HG03175 (cell line): ENCODE data around the gene TTLL9.
"Not testable (repeated sequence)": the region's sequence is repeated elsewhere in the genome, so short reads cannot be mapped to it uniquely, and the experiment has no call there.

Source experiments
- ATAC-seq: cut with Tn5 transposase; IDR thresholded peaks from one replicate; pipeline ENCODE4 v1.9.1; 2021; ENCODE audit warnings: mild to moderate bottlenecking, moderate library complexity; ENCODE audit not compliant: unreplicated experiment

TTLL9 gene

DNA sequence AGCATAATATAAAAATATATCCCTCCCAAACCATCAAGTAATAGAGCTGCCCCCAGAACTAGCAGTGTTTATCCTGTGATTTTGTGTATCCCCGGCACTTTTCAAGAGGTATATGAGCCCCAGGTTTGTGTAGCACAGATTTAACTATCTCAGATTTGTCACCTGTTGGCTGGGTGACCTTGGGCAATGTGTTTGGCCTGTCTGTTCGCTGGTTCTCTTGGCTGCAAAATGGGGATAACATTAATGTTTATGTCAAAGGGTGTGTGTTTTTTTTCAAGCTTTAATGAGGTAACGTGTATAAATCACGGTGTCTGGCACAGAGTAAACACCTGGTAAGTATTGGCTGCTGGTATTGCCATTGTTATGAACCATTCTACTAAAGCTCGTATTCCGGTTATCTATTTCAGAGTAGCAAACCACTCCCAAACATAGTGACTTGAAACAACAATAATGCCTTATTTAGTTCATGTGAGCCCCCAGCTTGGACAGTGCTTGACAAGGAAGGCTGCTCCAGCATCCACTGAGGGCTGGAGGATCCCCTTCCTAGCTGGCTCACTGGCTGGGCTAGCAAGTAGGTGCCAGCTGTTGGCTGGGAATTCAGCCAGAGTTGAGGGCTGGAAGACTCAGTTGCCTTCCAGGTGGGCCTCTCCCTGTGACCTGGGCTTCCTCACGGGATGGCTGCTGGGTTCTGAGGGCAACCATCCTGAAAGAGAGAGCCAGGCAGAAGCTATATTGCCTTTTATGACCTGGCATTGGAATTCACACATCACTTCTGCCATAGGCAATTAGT lies 45.3 kb downstream of the TTLL9 start:
- no peak for ATAC-seq

DNA sequence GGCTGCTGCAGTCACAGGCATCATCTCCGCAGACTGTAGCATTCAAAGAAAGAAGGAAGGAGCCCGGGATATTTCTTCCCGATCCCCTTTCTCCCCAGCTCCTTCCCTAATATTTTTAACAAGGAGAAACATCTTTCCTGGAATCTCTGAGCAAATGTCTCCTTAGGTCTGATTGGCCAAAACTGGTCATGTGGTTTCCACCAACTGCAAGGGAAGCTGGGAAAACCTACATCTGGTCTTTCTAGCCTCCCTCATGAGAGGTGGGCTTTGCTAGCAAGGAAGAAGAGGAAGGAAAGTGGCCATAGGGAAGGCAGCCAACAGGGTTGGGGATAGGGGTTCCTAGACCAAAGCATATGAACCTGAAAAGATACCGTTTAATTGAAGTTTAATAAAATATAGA lies 46.3 kb downstream of the TTLL9 start:
- ATAC-seq, result no peak

GRCh38 chr20:31917962-31918412 lies 47.6 kb downstream of the TTLL9 start:
- not testable (repeated sequence) for ATAC-seq

DNA sequence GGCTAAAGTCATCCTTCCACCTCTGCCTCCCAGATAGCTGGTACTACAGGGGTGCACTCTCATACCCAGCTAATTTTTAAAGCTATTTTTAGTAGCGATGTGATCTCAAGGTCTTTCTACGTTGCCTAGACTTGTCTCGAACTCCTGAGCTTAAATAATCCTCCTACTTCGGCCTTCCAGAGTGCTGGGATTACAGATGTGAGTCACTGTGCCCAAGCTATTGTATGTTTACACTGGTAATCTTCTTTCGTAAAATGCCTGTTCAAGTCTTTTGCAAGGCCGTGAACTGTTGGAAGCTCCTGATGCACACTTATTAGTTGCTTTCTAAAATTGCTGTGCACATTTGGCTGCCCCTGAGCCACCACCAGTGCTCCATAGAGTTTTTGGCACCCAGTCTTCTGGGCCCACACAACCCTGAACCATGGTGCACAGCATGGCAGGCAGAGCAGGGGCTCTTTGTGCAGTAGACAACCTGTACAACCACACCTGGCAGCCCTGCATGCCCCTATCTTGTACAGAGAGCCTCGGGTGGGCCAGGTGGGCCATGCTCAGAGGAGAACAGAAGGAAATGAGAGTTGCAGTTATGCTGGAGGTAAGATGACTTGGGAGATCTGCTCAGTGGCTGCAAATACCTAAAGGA lies 48.2 kb downstream of the TTLL9 start:
- ATAC-seq, result no peak

DNA sequence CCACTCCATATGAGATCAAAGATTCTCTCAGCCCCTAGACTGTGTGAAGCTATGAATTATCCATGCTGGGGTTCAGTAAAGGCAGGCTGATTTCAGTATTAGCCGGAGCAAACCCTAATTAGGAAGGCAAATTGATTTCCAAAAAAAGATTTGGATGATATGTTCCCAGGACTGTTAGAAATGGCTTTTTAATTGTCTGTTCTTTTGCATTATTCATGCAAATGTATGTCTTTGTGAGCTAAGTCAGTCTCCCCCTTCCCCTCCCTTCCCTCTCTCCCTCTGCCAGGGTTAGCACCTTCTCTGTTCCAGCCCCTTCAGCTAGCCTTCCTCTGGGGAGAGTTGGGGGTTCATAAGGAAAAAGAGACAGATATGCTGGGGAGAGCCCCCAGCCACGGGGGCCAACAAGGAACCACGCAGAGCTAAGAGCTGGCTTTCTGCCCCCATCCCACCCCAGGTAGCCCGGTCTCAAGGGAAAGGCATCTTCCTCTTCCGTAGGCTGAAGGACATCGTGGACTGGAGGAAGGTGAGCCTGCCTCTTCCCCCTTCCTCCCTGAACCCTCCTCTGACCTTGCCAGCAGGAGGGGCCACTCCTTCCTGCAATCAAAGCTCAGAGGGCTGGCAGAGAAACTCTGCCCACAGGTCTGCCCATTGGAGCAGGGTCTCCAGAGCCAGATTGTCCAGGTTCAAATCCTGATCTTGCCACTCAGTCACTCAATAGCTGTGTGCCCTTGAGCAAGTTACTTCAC lies 49.1 kb downstream of the TTLL9 start:
- no peak for ATAC-seq

GRCh38 chr20:31920275-31920855 lies 49.9 kb downstream of the TTLL9 start:
- no peak for ATAC-seq

- ATAC-seq, result not testable (repeated sequence)
Measured at GRCh38 chr20:31921480-31921879, 51.0 kb downstream of the TTLL9 start.

- ATAC-seq, result no peak
Measured at GRCh38 chr20:31922181-31922580, 51.7 kb downstream of the TTLL9 start.

DNA sequence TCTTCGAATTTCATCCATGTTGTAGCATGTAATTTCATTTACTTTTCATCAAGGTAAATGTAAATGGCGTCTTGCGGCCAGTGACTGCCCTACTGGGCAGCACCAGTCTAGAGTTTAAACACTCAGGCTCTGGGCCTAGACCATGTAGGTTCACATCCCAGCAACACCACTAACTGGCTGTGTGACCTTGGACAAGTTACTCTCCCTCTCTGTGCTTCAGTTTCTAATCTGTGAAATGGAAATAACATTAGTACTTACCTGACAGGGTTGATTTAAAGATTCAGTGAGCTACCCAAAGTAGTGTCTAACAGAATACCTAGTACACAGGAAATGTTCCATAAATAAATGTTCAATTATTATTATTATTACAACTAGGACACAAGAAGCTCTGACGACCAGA lies 52.2 kb downstream of the TTLL9 start:
- ATAC-seq, result no peak

- no peak for ATAC-seq
Measured at GRCh38 chr20:31923388-31924331, 53.2 kb downstream of the TTLL9 start.

GRCh38 chr20:31924561-31924960 lies 54.1 kb downstream of the TTLL9 start:
- ATAC-seq, result no peak

DNA sequence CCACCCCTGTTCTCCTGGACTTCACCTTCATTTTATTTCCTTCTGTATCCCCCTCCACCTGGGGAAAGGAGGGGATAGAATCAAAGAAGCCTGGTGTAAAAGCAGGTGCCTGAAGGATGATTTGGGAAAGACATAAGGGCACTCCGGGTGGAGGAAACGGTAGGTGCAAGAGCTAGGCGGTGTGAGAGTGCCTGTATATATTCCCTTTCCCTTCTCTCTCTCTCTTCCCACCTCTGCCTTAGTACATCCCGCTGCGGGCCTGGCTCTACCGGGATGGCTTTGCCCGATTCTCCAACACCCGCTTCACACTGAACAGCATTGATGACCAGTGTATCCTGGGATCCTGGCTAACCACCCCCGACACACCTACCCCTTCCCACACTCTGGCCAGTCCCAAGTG lies 55.2 kb downstream of the TTLL9 start:
- ATAC-seq, result no peak

DNA sequence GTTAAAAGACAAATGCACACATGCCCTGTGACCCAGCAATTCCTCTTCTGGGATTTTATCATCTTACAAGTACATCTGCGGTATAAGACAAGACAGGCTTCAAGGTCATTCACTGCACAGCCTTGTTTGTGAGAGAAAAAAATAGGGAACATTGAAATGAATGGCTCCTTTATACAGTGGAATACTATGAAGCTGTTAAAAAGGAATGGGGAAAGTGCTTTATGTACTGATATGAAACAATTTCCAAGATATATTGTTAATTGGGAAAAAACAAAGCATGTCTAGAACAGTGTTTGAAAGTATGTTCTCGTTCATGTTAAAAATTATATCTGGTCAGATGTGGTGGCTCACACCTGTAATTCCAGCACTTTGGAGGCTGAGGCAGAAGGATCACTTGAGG lies 56.1 kb downstream of the TTLL9 start:
- no peak for ATAC-seq

DNA sequence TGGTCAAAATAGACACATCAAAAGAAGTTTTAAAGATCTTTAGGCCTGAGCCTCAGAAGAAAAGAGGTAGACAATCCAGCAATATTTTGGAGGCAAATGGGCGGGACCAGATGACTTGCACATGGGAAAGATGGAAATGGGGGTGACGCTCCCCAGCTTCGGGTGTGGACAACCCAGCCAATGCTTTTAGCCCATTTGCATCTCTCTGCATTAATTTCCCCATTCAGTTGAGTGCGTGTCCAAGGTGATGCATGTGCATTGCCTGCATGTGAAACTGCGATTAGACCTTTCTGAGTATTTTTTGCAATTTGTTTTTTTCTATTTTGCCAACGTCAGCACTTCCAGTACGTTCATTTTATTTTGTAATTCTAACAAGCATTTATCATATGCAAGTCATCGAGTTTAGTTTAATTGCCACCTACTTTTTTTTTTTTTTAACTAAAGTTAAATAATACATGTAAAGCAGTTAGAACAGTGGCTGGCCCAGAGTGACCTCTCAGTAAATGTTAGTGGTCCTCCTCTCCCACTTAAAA lies 57.3 kb downstream of the TTLL9 start:
- ATAC-seq, result no peak

DNA sequence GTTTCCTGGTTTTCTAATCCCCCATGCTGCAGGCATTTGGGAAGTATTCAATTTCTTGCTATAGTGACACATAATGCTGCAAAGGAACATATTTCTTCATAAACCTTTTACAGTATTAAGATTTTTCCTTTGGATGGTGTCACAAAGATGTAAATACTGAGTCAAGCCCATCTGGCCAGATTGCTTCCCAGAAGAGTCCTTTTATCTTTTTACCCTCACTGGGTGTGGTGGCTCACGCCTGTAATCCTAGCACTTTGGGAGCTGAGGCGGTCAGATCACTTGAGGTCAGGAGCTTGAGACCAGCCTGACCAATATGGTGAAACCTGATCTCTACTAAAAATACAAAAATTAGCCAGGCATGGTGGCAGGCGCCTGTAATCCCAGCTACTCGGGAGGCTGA lies 59.2 kb downstream of the TTLL9 start:
- ATAC-seq, result not testable (repeated sequence)

DNA sequence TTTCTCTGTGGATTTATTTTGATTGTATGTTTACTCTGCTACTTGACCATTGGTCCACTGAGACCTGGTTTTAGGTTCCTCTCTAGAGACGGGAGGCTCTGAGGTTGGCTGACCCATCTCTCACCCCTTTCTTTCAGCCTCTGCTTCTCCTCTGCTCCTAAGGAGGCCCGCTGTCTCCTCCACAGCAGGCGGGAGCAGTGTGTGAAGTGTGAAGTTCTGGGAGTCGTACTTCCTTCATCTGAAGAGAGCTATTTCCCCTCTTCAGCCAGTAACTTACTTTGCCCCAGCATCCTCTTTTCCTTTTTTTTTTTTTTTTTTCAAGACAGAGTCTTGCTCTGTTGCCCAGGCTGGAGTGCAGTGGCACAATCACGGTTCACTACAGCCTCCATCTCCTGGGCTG lies 60.3 kb downstream of the TTLL9 start:
- ATAC-seq, result no peak

DNA sequence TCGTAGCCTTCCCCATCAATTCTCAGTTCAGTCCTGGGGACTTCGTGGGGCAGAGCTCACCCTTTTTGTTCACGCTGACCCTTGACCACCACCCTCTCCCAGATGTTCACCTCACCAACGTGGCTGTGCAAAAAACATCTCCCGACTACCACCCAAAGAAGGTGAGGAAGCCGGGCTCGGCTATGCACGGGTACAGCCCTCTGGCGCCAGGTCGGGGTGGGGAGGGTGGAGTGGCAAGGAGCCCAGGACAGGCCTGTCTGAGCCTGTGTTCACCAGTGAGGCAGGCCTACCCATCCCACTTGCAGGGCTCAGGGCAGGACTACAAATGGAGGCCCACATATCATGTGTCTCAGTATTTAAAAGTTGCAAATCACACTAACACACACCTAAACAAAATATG lies 63.3 kb downstream of the TTLL9 start:
- no peak for ATAC-seq

DNA sequence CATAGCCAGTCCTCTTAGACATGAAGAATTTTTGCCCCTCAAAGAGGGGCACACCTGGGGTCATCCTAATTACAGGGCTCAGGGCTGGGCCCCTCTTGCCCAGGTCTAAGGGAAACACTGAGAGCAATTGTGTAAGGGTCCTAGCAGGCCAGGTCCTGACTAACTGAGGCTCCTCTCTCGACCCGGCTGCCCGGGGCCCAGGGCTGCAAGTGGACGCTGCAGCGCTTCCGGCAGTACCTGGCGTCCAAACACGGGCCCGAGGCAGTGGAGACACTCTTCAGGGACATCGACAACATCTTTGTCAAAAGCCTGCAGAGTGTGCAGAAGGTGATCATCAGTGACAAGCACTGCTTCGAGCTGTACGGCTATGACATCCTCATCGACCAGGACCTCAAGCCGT lies 64.1 kb downstream of the TTLL9 start:
- no peak for ATAC-seq

GRCh38 chr20:31934968-31935764 lies 64.7 kb downstream of the TTLL9 start:
- no peak for ATAC-seq
